ENCODE data around the gene DOCK3.
"Not testable (repeated sequence)": the region's sequence is repeated elsewhere in the genome, so short reads cannot be mapped to it uniquely, and the experiment has no call there.

The DOCK3 gene

DNA sequence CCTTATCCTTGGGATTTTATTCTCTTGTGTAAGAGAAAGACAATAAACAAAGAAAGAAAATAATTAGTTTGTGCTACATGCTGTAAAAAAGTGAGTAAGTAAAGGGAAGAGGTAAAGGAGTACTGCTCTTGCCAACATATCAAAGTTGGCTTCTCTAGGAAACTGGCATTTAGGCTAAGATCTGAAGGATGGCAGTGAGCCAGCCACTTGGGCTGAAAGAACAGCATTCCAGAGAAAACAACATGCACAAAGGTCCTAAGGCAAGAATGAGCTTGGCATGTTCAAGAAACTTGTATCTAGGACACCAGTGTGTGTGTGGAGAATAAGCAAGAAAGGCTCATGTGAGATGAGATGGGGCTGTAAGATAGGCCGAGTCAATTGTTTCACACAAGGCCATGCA, 464.9 kb downstream of the DOCK3 start:
- DNase-seq, result no peak

DNA sequence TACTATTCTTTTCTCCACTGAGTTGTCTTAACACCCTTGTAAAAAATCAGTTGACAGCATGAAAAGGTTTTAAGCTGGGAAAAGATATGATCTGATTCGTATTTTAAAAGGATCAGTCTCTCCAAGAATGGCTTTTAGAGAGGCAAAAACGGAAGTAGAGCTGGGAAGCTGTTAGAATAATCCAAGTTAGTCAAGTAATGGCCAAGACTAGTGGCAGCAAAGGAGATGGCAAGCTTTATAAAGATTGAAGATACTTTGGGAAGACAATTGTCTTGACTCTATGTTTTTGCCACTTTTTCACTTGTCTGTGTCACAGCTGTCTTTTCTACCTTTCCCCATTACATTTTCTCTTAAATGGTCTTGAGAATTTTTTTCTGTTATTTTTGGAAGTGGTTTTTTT, 466.8 kb downstream of the DOCK3 start:
- no peak for DNase-seq

DNA sequence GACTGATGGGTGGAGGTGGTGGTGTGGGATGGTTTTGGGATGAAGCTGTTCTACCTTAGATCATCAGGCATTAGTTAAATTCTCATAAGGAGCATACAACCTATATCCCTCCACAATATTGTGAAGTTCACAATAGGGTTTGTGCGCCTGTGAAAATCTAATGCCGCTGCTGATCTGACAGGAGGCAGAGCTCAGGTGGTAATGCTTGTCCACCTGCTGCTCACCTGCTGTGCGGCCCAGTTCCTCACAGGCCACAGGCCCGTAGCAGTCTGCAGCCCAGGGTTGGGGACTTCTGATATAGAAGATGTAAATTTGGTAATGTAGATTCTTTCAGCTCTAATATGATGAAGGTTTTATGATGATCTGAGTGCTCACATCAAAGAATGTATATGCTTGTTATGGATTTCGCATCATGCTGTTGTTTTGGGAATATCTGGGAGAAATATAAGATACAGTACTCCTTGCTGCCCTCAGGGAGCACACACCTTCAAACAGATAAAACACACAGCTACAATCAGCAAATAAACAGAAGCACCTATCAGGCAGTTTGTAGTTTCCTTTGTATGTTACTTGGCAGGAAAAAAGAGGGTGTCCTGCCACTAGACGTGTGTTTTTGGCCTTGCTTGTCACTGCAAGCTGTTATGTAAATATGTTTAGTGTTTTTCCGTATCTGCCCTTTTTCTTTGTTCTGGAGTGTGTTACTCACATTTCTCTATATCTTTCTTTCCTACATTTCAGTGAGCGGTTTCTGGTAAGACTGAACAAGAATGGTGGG, 471.3 kb downstream of the DOCK3 start:
- DNase-seq, result no peak

DNA sequence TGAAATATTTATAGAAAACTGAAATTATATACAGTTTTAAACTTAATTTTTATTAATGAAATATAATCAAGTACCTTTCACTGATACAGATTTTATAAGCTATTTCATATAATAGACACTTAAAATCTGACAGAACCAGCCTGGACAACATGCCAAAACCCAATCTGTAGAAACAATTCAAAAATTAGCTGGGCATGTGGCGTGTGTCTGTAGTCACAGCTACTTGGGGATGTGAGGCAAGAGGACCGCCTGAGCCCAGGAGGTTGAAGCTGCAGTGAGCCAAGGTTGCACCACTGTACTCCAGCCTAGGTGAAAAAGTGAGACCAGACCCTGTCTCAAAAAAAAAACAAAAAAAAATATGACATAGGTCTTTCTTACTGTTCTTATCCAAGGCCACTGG, 472.1 kb downstream of the DOCK3 start:
- DNase-seq, result no peak

DNA sequence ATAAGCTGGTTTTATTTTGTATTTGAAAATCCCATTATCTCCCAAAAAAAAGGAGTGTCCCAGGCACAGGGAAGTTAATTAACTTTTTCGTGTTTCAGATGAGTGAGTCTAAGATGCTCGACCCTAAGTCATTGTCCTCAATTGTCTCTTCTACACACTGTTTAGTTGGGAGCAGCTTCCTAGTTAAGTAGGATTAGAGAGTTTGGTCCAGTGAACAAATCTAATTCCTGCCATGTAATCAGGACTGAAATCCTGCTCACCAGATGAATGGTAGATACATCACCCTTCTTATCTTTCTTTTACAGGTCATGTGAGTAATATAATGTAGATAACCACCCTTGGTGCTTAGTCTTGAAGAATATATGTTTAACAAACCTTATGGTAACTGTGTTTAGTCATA, 481.4 kb downstream of the DOCK3 start:
- DNase-seq, result no peak

DNA sequence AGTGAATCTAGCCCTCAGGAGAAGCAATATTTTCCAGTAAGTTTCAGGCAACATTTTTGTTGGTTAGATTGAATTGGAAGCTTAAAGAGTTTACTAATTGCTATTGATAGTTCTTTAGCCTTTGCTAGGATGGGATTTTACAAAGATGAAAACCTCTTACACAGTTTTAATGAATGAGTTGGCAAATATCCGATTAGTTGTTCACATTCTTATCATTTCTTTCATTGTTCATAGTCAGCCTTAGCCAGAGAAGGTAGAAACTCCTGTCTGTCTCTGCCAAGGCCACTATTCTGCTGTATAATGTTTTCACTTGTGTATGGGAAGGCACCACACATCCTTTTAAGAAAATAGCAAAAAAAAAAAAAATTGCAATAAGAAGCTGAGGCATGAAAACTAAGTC, 488.3 kb downstream of the DOCK3 start:
- no peak for DNase-seq

DNA sequence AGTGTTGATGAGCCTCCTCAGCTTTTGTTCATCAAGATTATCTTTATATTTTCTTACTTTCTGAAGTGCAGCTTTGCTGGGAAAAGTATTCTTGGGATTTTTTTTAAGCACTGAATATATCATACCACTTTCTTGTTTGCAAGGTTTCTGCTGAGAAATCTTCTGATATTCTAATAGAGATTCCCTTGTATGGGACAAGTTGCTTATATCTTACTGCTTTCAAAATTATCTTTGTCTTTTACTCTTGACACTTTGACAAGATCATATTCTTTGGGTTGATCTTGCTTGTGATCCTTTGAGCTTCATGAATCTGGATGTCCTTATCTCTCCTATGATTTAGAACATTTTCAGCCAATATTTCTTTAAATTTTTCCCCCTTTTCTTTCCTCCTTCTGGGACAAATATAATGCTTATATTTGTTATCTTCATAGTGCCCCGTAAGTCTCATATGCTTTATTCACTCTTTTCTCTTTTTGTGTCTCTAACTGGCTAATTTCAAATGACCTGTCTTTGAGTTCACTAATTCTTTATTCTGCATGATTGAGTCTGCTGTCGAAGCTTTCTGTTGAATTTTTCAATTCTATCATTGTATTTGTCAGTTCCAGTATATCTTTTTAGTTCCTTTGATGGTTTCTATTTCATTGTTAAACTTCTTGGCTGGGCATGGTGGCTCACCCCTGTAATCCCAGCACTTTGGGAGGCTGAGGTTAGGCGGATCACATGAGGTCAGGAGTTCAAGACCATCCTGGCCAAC, 499.0 kb downstream of the DOCK3 start:
- DNase-seq, result no peak

DNA sequence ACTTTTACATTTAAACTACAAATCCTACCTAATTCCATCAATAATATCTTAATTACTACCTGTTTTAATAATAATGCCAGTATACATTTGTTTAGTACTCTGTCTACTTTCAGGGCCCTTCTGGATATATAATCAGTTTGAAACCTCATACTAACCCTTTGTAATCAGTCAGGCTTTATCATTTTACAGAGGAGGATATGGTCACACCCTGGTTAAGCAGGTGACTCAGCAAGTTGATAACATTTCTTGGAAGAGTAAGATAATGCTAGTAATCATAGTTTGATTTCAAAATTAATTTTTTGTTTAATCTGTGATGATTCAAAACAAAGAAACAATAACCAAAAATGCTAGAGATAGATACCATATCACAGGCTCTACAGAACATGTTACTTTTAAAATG, 502.2 kb downstream of the DOCK3 start:
- DNase-seq, result no peak

DNA sequence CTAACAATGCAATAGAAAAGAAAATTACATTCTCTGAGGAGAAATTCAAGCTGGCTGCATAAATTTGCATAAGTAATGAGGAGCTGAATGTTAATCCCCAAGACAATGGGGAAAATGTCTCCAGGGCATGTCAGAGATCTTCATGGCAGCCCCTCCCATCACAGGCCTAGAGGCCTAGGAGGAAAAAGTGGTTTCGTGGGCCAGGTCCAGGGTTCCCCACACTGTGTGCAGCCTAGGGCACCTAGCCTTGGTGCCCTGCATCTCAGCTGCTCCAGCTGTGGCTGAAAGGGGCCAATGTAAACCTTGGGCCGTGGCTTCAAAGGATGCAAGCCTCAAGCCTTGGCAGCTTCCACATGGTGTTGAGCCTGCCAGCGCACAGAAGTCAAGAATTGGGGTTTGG, 511.7 kb downstream of the DOCK3 start:
- not testable (repeated sequence) for DNase-seq

DNA sequence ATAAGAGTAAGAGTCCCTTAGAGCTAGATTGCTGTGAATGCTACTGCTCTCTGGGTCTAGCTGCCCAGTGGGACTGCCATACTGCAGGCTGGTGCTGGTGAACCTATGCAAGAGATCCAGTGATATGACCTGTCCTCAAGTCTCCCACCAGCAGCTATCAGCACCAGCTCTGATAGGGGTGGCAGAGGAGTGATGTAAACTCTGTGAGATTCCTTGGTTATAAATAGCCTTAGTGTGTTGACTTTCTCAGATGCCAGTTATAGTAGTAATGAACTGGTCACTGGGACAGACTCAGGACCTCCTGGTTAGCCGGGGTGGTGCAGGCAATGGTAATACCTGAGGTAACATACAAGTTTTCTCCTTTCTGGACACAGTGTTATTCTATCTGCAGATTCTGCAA, 515.5 kb downstream of the DOCK3 start:
- no peak for DNase-seq

DNA sequence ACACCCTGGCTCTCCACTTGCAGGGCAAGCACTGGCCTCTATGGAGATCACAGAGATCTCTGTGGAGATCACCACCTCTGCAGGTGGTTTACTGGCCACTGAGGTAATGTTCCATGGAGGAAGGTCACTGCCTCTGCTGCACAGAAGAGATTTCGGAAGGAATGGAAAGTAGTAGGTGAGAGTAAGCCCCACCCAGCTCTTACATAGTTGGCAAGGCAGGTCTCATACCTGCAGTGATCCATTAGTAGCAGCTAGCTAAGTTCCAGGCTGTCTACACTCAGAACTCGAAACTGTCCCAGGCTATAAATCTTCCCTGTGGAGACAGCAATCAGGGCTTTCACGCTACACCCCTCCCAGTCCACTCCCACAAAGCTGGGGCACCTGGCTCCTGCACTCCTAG, 516.1 kb downstream of the DOCK3 start:
- no peak for DNase-seq

DNA sequence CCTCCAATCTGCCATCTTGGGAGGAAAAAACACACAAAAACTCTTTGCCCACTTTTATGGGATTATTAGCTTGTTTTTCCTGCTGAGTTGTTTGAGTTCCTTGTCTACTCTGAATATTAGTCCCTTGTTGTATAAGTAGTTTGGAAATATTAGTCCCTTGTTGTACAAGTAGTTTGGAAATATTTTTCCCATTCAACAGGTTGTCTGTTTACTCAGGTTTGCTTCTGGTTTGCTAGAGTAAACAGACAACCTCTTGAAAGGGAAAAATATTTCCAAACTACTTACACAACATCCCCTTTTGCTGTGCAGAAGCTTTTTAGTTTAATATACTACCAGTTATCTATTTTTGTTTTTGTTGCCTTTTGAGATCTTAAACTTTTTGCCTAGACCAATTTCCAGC, 517.0 kb downstream of the DOCK3 start:
- DNase-seq, result no peak

DNA sequence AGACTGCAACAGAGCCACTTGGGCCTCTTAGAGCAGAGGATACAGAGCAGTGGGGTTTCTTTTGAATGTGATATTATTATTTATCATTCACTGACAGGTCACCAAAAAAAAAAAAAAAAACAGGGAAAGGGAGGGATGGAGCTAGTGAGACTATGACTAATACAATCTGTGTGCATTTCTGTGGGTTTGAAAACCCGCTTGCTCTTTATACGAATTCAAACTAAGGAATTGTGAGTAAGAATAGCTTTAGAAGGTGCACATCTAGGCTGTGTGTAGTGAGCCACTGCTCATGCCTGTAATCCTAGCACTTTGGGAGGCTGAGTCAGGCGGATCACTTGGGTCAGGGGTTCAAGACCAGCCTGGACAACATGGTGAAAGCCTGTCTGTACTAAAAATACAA, 523.8 kb downstream of the DOCK3 start:
- no peak for DNase-seq

DNA sequence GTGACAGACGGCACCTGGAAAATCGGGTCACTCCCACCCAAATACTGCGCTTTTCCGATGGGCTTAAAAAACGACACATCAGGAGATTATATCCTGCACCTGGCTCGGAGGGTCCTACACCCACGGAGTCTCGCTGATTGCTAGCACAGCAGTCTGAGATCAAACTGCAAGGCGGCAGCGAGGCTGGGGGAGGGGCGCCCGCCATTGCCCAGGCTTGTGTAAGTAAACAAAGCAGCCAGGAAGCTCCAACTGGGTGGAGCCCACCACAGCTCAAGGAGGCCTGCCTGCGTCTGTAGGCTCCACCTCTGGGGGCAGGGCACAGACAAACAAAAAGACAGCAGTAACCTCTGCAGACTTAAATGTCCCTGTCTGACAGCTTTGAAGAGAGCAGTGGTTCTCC, 524.6 kb downstream of the DOCK3 start:
- DNase-seq, result peak; percentile 11

DNA sequence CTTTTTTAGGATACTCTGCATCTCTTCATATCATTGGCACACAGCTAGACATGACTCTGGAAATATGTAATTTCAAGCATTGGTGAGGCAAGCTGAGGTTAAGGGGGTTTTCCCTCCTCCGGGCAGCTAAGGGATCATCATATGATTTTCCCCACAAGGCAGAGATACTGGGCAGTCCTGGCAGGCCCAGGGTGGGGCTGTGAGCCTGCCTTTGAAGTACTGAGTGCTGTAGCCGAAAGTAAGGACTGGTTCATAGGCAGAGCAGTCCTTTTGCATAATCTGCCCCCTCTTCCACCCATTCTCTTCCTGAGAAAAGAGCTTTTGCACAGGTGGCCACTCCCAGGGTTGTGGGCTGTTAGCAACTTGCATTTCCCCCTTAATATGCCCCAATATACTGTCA, 541.6 kb downstream of the DOCK3 start:
- DNase-seq, result no peak

DNA sequence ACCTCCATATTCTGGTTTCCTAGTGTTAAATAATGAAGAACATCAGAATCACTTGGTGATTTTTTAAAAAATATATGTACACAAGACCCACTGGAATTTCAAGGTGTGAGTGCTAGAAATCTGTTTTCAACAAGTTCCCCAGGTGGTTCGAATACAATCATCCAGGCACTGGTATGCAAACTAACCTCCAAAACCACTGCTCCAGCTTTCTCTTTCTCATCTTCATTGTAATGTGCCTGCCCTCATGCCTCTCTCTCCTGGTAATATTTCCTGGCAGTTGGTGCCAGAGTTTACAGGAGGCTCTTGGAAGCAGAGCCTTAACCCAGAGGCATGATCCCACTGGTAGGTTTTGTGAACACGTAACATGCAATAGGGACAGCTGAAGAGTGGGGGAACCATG, 547.2 kb downstream of the DOCK3 start:
- DNase-seq, result no peak

DNA sequence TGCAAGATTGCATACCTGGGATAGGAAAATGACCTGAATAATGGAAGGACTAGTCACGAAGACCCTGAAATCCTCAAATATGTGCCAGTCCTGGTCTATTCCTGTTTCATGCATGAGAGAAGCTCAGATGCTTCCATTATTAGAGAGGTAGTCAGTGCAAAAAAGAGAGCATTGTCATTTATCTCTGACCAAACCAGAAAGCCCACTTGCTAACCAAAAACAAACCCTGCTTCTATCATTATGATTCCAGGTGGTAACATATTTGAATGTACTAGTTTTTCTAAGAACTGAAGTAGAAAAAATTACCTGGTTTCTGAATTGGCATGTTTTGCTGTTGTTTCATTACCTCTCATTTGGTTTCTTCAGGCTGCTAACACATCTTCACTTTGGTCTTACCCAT, 549.6 kb downstream of the DOCK3 start:
- DNase-seq, result no peak

DNA sequence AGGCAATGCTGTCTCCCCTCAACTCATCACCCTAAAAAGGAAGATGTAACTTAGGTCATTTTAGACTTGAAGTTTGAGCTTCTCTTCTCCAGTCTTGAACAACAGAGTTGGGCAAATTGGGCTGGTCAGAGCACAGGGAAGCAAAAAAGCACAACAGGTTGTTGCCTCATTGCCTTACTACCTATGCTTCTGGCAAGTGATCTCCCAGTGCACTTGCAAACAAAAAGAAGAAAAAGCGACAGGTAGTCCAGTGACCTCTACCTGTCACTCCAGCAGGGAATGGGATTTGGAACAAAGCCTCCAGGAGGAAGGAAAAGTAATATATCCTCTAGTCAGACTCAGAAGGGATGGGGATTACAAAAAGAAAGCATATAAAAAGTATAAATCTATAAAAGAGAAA, 550.1 kb downstream of the DOCK3 start:
- DNase-seq, result no peak

DNA sequence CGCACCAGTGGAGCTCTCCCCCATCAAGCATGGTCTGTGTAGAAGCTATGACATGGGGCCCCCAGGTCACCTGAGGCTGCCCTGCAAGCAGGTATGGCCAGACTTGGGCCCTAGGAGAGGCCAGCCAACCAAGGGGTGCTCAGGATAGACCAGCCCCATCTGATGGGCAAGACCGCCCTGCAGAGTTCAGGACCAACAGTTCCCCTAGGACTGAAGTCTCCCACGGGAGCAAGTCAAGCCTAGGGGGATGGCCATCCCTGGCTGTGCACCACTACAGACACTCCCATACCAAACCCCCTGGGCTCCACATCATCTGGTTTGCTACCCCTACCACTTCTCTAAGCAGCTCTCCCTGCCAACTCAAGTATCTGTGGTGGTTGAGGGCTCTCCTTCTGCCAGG, 568.2 kb downstream of the DOCK3 start:
- no peak for DNase-seq

DNA sequence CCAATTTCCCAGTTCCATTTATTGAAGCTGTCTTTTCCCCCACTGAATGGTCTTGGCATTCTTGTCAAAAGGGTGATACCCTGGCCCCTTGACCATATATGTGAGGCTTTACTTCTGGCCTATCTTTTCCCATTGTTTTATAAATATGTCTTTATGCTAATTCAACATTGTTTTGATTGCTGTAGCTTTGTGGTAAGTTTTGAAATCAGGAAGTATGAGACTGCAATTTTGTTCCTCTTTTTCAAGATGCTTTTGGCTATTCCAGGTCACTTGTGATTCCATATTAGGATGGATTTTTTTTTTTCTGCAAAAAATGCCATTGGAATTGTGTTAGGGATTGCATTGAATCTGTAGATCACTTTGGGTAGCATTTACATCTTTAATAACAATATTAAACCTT, 569.2 kb downstream of the DOCK3 start:
- no peak for DNase-seq

DNA sequence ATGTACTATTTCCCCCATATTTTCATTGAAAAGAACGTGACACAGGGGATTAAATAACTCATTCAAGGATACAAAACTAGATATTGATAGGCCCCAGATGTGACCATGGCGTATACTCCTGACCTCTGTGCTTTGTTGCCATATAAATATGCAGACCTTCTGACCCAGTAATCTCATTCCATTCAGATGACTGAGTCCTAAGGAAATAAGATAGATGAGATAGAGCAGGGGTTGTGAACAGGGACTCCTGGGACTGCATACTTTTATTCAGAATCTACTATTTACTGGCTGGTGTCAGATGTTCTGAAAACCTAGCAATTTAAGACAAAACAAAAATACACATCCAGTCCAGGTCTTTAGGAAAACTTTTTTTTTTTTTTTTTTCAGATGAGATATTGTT, 571.1 kb downstream of the DOCK3 start:
- no peak for DNase-seq

DNA sequence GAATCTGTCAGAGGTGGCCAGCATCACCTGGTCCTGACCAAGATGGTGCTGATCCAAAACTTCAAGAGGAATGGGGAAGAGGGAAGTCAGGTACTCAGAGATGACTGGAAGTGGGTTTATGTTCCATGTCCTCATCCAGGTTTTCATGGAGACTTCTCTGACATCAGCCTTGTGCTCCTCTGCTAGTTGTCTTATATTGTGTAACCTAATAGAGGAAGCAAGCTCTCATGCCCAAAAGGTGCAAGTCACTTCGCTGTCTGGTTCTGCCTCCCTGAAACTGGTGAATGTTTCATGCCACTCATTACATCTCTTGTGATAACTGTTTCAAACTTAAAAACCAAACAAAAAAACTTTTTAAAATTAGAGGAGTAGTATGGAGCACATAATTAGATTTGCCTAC, 583.1 kb downstream of the DOCK3 start:
- DNase-seq, result no peak

DNA sequence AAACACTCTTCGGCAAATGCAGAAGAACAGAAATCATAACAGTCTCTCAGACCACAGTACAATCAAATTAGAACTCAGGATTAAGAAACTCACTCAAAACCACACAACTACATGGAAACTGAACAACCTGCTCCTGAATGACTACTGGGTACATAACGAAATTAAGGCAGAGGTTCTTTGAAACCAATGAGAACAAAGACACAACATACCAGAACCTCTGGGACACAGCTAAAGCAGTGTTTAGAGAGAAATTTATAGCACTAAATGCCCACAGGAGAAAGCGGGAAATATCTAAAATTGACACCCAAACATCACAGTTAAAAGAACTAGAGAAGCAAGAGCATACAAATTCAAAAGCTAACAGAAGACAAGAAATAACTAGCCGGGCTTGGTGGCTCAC, 589.4 kb downstream of the DOCK3 start:
- DNase-seq, result not testable (repeated sequence)

DNA sequence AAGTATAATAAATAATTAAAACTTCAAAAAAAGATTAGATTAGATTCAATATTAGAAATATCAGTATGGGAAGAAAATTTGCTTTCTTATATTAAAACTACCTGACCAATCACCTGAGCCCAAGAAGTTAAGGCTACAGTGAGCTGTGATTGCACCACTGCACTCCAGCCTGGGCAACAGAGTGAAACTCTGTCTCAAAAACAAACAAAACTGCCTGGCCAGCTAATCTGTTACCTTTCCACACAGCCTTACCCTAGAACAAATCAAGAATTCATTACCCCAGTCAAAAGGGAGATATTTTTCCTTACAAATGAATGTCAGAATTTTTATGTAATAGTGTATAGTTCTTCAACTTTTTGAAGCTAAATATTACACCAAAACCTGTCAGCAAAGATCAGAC, 593.4 kb downstream of the DOCK3 start:
- no peak for DNase-seq

DNA sequence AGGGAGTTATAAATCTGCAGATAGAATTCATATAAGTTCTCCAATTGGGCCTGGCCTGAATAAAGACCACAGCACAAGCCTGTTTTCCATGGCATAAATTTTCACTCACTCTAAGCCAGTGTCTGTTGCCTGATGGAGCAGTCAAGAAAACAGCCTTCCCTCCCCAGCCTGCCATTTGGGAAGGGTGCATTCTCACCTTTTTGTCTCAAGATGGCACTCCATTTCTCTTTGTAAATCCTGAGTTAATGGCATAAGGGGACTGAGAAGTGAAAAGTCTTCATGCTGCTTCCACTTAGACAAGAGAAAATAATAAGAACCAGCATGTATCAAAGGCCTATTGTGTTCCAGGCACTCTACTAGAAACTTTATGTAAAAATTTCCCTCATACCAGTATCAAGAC, 594.7 kb downstream of the DOCK3 start:
- DNase-seq, result no peak
